ENCODE data around the gene APOH. TPM values are rescaled to one million over a fixed set of nuclear protein-coding genes. Genes with fewer than 3 reads are reported as not detected.

The APOH gene, protein sequence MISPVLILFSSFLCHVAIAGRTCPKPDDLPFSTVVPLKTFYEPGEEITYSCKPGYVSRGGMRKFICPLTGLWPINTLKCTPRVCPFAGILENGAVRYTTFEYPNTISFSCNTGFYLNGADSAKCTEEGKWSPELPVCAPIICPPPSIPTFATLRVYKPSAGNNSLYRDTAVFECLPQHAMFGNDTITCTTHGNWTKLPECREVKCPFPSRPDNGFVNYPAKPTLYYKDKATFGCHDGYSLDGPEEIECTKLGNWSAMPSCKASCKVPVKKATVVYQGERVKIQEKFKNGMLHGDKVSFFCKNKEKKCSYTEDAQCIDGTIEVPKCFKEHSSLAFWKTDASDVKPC
- total RNA-seq = 1 to 10 TPM in 1 of 4 donors, not detected in 3; 1.1 TPM

GRCh38 chr17:66228887-66229782, at the start of gene APOH:
TSS of gene APOH (minus strand) at chr17:66229415. CDS start at chr17:66229379, 36 bp downstream.
- no peak for TF ChIP-seq POLR2A (IDR thresholded peaks at IDR 0.05)
- TF ChIP-seq, protein P1, sequence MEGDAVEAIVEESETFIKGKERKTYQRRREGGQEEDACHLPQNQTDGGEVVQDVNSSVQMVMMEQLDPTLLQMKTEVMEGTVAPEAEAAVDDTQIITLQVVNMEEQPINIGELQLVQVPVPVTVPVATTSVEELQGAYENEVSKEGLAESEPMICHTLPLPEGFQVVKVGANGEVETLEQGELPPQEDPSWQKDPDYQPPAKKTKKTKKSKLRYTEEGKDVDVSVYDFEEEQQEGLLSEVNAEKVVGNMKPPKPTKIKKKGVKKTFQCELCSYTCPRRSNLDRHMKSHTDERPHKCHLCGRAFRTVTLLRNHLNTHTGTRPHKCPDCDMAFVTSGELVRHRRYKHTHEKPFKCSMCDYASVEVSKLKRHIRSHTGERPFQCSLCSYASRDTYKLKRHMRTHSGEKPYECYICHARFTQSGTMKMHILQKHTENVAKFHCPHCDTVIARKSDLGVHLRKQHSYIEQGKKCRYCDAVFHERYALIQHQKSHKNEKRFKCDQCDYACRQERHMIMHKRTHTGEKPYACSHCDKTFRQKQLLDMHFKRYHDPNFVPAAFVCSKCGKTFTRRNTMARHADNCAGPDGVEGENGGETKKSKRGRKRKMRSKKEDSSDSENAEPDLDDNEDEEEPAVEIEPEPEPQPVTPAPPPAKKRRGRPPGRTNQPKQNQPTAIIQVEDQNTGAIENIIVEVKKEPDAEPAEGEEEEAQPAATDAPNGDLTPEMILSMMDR (IDR thresholded peaks at IDR 0.05) = no peak
- Histone ChIP-seq H3K27ac (no peak within 1 kb of the TSS), H3K27me3 (no peaks in the 10 kb centered on the region), H3K36me3 (no peaks in the 10 kb centered on the region), H3K9me3 (no peaks in the 10 kb centered on the region), H3K4me3 (peak within 1 kb of the TSS in 1 of 4 donors; percentile 16), H3K4me1 (no peaks in the 10 kb centered on the region)
- no peak for DNase-seq

GRCh38 chr17:66277191-66277590, 48.0 kb upstream of the APOH start:
- Histone ChIP-seq H3K36me3 (no peaks in the 10 kb centered on the region), H3K27me3 (no peaks in the 10 kb centered on the region), H3K9me3 (no peaks in the 10 kb centered on the region), H3K4me1 (no peaks in the 10 kb centered on the region), H3K27ac (no peak overlapping the region), H3K4me3 (no peak overlapping the region)
- DNase-seq = no peak
- TF ChIP-seq, protein P1 (IDR thresholded peaks at IDR 0.05) = no peak
- no peak for TF ChIP-seq POLR2A (IDR thresholded peaks at IDR 0.05)

GRCh38 chr17:66276328-66276937, 47.2 kb upstream of the APOH start:
- H3K4me3 ChIP-seq = no peak overlapping the region
- TF ChIP-seq POLR2A (IDR thresholded peaks at IDR 0.05) = no peak
- TF ChIP-seq, protein P1 (IDR thresholded peaks at IDR 0.05) = no peak
- H3K27ac ChIP-seq = no peak overlapping the region
- no peaks in the 10 kb centered on the region for H3K36me3 ChIP-seq
- no peaks in the 10 kb centered on the region for H3K27me3 ChIP-seq
- DNase-seq = no peak
- no peaks in the 10 kb centered on the region for H3K4me1 ChIP-seq
- no peaks in the 10 kb centered on the region for H3K9me3 ChIP-seq

DNA sequence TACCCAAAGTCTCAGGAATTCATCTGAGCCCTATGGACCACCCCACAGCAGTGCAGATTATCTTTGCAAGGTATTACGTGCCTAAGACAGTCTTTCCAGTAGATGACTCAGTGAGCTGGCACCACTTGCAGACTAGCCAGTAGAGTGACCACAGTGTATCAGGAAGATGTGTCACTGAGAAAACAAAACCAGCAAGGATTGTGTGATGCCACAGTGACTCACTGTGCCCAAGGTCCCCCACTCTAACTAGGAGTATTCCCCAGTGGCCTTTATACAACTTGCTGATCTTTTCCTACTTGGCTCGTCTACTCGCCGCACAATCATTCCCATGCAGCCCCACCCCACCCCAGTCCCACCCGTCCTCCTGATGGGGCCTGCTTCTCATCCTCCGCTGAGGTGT, 46.4 kb upstream of the APOH start:
- no peaks in the 10 kb centered on the region for H3K36me3 ChIP-seq

GRCh38 chr17:66273586-66273848, 44.3 kb upstream of the APOH start:
- TF ChIP-seq POLR2A (IDR thresholded peaks at IDR 0.05) = no peak
- TF ChIP-seq, protein P1 (IDR thresholded peaks at IDR 0.05) = no peak
- no peaks in the 10 kb centered on the region for H3K27me3 ChIP-seq
- no peaks in the 10 kb centered on the region for H3K36me3 ChIP-seq
- no peaks in the 10 kb centered on the region for H3K4me1 ChIP-seq
- no peak for DNase-seq
- no peak overlapping the region for H3K4me3 ChIP-seq
- H3K9me3 ChIP-seq = no peaks in the 10 kb centered on the region
- H3K27ac ChIP-seq = no peak overlapping the region

More for the DNA sequence above, 46.4 kb upstream of the APOH start:
- Histone ChIP-seq H3K4me3 (no peak overlapping the region), H3K9me3 (no peaks in the 10 kb centered on the region), H3K27me3 (no peaks in the 10 kb centered on the region), H3K27ac (no peak overlapping the region), H3K4me1 (no peaks in the 10 kb centered on the region)
- DNase-seq = no peak
- TF ChIP-seq, protein P1 (IDR thresholded peaks at IDR 0.05) = no peak
- TF ChIP-seq POLR2A (IDR thresholded peaks at IDR 0.05) = no peak
